ENCODE data around the gene C3.
"Not testable (repeated sequence)": the region's sequence is repeated elsewhere in the genome, so short reads cannot be mapped to it uniquely, and the experiment has no call there.

Gene C3

DNA sequence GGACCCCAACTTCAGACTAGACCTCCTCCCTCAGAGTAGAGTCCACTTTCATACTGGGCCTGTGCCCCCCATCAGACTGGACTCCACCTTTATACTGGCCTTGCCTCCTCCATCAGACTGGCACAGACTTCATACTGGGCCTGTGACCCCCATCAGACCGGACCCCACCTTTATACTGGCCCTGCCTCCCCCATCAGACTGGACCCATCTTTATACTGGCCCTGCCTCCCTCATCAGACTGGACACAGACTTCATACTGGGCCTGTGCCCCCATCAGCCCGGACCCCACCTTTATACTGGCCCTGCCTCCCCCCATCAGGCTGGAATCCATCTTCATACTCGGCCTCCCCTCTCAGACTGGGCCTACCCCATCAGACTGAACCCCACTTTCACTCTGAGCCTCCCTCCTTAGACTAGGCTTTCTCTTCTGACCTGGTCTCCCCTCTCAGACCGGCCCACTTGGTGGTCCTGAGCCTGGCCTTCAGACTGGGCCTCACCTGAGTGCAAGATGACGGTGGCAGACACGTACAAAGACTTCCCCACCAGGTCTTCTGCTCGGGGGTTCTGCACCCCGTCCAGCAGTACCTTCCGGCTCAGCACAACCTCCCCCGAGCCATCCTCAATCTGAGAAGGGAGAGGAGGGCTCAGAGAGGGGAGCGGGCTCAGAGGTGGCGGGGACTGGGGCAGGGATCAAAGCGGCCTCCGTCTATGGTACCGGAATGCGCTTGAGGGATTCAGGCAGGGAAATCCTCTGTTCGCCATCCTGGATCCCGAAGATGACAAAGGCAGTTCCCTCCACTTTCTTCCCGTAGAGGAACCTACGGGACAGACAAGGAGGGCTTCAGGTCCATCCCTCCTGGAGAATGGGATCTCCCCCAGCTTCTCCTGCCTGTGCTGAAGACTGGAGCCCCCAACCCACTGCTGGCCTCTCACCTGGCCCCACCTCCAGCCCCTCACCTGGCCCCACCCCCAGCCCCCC is 7.5 kb downstream of the C3 start:
- DNase-seq (ENCODE audit: low spot score): no peak

DNA sequence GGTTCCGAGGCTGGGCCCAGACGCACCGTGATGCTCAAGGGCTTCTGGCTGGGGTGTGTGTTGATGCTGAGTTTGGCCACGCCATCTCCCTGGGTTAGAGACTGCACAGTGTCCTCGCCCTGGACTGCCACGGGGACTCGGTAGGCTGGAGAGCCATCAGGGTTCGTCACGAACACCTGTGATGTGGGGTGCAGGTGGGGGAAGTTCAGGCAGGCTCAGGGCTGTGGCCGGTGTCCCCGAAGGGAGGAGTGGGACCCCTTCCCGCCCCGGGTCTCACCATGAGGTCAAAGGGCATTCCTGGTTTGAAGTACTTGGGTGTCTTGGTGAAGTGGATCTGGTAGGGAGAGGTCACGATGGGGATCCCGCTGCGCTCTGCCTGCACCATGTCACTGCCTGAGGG is 8.2 kb downstream of the C3 start:
- no peak for DNase-seq (ENCODE audit: low spot score)

DNA sequence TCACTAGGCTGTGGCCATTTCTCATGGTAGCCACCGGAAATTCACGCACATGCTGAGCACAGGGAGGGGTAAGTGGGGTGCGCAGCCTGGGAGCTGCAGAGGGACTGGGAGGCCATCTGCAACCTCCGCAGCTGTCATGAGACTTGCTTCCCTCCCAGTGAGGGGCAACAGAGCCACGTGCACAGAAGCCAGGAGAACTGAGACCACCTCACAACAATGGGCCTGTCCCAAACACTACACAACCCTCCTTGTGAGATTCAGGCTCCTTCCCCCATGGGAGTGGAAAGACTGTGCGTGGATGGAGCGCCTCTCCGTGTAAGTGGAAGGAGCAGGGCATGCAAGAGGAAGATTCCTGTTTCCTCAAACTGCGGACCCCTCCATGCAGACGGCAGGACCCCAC is 8.8 kb downstream of the C3 start:
- no peak for DNase-seq (ENCODE audit: low spot score)

DNA sequence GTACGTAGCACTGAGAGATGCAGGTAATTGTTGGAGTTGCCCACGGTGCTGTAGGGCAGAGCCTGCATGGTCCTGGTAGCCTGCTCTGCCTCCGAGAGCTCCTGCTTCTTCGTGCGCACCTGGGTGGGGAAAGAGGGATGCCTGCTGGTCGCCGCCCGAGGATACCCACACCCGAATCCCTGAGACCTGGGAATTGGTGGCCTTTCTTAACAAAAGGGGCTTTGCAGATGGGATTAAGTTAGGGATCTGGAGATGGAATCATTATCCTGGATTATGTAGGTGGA is 9.4 kb downstream of the C3 start:
- DNase-seq (ENCODE audit: low spot score): no peak

DNA sequence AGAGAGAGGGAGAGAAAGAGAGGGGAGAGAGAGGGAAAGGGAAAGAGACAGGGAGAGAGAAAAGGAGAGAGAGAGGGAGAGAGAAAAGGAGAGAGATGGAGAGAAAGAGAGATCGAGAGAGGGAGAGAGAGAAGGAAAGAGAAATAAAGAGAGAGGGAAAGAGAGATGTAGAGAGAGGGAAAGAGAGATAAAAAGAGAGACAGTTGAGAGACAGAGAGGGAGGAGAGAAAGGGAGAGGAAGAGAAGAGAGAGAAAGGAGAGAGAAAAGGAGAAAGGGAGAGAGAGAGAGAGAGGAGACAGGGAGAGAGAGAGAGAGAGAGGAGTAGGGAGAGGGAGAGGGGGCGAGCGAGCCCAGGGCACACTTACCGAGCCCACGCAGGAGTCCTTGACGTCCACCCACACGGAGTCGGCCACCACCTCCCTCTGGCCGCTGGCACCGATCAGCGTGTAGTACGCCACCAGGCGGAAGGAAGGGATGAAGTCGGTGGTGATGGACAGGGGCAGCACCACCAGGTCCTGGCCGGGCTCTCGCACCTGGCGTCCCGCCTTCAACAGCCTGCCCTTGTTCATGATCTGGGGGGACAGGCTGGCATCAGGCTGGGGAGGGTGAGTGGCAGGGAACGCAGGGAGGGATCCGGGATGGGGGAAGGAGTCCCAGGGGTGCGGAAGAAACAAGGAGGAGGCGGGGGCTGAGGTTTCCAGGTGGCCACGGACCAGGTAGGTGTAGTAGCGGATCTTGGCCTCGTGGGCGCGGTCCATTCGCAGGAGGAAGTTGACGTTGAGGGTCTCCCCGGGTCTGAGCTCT is 10.0 kb downstream of the C3 start:
- no peak for DNase-seq (ENCODE audit: low spot score)

DNA sequence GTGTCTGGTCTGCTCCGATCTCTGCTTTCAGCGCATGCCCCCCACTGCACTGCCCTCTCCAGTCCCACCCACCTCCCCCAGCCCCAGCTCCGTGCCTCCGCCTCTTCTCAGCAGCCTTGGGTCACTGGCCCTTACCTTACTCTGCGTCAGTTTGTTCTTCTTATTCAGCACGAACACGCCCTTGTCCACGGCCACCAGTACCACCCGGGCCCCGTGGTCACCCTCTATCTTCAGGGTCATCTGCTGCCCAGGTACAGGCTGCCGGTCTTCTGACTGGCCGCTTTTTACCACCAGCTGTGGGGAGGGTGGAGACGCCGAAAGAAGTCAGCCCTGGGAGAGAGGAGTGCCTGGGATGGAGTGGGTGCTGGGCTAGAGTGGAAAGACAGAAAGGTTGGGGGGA is 10.9 kb downstream of the C3 start:
- DNase-seq (ENCODE audit: low spot score): no peak

DNA sequence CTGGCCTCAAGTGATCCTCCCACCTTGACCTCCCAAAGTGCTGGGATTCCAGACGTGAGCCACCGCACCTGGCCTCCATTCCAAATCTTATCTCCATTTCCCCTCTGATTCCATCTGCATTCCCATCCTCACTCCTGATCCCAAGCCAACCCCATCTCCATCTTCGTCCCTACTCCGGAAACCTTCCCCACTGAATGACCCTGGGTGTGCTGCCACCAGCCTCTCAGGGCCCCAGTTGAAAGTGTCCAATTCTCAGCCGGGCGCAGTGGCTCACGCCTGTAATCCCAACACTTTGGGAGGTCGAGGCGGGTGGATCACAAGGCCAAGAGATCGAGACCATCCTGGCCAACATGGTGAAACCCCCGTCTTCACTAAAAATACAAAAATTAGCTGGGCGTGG is 11.5 kb downstream of the C3 start:
- not testable (repeated sequence) for DNase-seq (ENCODE audit: low spot score)

DNA sequence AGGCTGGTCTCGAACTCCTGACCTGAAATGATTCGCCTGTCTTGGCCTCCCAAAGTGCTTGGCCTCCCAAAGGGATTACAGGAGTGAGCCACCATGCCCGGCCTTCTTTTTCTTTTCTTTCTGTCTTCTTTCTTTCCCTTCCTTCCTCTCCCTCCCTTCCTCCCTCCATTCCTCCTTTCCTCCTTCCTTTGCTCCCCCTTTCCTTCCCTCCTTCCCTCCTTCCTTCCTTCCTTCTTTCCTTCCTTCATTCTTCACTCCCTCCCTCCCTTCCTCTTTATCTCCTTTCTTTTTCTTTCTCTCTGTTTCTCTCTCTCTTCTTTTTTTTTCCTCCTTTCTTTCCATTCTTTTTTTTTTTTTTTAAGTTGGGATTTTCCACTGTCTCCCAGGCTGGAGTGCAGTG is 12.1 kb downstream of the C3 start:
- DNase-seq (ENCODE audit: low spot score): no peak

DNA sequence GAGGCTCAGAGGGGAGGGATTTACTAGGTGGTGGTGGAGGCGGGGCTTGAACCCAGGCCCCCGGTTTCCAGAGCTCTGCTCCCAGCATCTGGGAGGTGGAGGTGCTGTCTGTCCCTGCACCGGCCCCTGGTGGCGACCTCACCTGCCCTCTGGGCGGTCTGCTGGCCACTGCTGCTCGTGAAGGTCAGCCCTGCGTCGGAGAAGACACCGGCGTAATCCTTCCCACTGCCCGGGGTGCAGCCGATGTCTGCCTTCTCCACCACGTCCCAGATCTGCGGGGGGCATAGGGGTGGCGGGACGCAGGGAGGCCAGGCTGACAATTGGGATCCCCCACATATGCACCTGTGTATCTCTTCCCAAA is 12.8 kb downstream of the C3 start:
- DNase-seq (ENCODE audit: low spot score): no peak

DNA sequence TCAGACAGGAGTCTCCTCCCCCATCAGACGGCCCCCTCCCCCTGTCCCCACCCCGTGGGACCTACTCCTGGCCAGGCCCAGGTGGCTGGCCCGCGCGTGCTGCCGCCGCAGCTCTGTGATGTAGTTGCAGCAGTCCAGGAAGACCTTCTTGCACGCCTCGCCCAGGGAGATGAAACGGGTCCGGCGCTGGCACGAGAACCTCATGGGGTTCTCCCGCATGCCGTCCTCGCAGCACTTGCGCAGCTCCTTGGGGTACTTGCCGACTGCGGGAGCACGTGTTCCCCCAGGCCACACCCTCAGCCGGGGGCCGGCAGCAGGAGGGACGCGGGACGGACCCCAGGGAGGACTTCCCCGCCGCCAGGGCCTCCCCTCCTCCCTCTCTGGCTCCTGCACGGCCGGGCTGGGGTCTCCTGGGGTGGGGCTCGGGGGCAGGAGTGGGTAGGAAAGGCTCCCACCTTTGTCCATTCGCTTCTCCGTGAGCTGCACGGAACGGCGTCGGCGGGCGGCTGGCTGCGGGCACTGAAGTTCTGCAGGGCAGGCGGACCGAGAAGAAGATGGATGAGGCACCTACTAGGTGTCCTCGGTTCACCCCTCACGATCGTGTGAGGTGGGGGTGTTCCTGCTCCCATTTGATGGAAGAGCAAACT is 13.3 kb downstream of the C3 start:
- DNase-seq (ENCODE audit: low spot score): no peak

DNA sequence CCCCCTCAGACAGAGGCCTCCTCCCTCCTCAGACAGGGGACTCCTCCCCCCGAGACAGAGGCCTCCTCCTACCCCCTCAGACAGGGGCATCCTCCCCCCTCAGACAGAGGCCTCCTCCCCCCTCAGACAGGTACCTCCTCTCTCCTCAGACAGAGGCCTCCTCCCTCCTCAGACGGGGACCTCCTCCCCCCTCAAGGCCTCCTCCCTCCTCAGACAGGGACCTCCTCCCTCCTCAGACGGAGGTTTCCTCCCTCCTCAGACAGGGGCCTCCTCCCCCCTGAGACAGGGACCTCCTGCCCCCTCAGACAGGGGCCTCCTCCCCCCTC is 13.9 kb downstream of the C3 start:
- DNase-seq (ENCODE audit: low spot score): no peak

DNA sequence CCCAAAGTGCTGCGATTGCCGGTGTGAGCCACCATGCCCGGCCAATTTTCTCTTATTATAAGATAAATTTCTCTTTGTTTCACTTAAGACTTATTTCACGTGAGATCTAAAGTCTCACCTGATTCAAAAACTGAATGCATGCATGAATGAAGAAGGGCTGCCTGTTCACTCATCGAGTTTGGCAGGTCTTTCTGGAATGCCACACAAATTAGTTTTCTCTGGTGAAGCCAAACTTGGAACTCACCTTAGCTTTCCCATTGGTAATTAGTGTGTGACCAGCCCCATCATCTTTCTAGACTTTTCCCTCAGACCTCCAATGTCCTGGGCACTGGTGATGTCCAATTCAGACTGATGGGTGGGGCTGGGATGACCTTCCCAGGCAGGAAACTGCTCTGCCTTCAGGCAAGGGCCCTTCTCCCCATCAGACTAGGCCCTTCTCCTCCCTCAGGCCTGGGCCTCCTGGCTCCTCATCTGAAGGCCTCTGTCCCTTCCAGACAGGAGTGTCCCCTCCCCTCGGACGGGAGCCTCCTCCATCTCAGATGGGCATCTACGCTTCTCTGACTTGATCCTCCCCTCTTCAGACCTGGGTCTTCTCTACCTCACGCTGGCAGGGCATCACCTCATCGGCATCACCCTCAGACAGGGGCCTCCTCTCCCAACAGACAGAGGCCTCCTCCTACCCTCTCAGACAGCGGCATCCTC is 14.4 kb downstream of the C3 start:
- no peak for DNase-seq (ENCODE audit: low spot score)

DNA sequence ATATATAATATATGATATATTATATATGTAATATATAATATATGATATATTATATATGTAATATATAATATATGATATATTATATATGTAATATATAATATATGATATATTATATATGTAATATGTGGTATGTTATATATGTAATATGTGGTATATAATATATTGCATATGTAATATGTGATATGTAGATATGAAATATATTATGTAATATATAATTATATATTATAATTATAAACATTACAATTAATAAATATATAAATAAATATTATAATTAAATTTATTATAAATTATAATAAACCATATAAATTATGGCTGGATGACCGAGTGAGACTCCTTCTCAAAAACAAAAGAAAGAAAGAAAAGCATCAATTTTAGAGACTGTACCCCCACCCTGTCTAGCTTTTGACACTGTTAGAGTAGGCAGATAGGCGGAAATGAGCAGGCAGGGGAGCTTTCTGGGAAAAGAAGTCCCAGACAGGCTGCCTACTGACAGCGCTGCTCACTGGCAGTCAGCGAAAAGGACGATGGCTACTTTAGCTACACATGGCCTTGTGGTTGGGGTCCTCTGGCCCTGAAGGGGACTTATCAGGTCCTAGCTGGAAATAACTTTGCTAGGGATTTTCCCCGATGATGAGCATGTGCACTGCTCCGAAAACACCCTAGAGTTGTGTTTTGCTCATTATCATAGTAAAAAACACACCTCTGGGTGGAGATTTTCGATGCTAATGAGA is 19.7 kb downstream of the C3 start:
- DNase-seq (ENCODE audit: low spot score): no peak

DNA sequence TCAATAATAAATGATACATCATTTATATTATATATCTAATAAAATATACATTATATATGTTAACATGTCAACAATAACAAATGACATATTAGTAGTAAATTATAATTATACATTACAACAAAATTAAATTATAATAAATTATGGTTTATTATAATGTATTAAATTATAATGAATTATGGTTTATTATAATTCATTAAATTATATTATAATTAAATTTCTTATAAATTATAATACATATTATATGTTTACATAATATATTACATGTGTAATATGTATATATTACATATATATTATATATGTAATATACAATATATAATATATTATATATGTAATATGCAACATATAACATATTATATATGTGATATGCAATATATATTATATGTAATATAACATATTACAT is 20.5 kb downstream of the C3 start:
- DNase-seq (ENCODE audit: low spot score): no peak

DNA sequence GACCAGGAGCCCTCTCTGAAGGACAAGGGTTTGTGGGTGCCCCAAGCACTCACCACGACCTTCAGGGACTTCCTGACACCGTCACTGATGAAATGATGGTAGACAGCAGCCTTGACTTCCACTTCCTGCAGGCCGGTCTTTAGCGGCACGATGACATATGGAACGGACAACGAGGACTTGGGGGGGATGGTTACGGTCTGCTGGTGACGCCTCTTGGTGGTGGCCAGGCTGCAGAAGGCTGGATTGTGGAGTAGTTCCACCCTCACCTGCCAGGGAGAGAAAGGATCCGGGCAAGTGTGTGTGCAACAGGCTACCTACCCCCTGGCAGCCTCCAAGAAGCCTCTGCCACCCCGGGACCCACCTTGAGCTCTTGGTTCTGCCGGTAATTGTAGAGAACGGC is 23.2 kb downstream of the C3 start:
- no peak for DNase-seq (ENCODE audit: low spot score)

DNA sequence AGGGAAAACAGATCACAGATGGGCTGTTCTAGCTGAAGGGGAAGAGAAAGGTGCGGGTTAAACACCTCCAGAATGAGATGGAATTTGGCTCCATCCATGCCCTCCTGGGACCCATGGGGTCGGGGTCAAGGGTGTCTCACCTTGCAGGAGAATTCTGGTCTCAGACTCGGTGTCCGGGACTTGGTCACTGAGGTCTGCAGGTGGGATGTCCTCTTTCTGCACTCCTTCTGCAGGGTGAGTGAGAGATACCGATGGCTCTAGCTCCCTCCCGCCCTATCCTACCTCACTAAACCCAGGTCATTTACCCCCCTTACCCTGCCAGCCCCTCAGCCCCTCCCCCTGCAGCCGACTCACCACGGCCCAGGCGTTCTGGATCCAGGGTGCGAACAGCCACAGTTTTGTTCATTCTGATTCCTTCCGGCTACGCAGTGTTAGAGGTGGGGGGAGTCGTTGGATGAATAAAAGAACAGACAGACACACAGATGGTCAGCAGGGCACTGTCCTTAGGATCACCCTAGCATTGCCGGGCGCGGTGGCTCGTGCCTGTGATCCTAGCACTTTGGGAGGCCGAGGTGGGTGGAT is 24.1 kb downstream of the C3 start:
- DNase-seq (ENCODE audit: low spot score): no peak

DNA sequence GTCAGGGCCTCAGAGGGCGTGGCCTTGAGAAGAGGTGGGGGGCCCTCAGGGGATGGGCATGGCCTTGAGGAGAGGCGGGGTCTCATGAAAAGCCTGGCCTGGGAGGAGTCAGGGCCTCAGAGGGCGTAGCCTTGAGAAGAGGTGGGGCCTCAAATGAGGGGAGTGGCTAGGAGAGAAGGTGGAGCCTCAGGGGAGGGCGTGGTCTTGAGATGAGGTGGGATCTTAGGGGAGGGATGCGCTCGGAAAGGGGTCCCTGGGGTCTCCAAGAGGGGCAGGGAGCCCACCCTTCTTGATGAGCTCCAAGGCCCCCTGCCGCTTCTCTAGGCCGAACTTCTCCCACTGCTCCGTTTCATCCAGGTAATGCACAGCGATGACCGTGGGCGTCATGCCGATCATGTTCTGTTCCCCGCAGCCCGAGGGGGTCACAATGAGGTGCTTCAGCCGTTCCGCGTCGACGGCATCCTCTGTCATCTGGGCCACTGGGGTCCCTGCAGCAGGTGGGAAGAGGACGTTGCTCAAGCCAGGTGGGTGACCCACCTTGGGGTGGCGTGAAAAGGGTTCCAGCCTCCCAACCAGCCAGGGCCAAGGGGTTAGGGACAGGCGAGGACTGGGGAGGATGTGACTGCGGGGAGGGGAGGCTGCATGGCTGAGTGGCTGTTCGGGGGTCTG is 26.2 kb downstream of the C3 start:
- DNase-seq (ENCODE audit: low spot score): no peak

DNA sequence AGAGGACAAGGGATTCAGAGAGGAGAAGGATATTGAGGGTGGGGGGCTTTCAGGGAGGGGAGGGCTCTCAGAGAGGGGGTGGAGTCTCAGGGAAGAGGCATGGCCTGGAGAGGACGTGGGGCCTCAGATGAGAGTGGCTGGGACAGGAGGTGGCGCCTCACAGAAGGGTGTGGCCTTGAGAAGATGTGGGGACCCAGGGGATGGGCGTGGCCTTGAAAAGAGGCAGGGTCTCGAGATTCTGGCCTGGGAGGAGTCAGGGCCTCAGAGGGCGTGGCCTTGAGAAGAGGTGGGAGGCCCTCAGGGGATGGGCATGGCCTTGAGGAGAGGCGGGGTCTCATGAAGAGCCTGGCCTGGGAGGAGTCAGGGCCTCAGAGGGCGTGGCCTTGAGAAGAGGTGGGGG is 26.8 kb downstream of the C3 start:
- no peak for DNase-seq (ENCODE audit: low spot score)

DNA sequence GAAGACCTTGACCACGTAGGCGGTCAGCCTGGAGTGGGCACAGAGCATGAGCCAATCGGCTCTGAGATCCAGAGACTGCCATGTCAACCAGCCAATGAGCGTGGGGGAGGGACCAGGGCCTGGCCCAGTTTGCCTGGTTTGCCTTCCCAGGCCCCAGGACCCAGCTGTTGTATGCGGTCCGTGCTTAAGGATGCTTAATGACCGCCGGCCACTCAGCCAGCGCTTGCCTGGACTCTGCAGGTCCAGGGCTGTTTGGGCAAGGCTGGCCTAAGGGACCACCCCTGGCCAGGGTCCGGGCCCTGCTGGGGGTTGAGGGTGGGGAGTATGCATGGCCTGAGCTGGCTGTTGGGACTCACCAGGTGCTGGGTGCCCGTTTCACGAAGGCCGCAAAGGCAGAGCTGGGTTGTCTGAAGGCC is 27.4 kb downstream of the C3 start:
- DNase-seq (ENCODE audit: low spot score): no peak

DNA sequence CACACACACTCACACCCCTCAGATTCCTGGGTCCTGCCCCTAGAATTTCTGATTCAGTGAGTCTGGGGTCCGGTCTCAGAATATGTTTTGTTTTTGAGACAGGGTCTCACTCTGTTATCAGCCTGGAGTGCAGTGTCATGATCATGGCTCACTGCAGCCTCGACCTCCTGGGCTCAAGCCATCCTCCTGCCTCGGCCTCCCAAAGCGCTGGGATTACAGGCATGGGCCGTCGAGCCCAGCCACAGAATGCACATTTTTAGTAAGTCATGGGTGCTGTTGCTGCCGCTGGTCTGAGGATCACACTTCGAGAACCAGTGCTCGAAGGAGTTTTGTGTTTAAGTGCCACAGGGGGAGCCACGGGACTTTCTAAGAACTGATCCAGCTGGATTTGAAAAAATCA is 28.4 kb downstream of the C3 start:
- DNase-seq (ENCODE audit: low spot score): no peak

DNA sequence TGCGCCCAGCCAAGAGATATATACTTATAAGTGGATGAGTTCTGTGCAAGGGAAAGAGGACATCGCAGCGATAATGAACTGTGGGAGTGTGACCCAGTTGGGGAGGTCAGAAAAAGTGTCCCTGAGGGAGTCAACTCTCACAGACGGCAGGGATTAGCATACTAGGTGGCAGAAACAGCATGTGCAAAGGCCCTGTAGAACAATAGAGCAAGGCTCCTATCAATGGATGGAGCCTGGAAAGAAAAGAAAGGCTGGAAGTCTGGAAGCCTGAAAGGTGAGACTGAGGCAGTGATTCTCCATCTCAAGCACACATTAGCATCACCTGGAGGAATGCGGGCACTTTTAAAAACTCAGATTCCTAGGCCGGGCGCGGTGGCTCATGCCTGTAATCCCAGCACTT is 29.1 kb downstream of the C3 start:
- DNase-seq (ENCODE audit: low spot score): no peak

Data from CD4-positive, alpha-beta T cell treated with Interleukin-6 at 100 ng/mL for 8 hours (primary cell).